GM23338 (cell line): Measurements from ENCODE around the gene PUS1.

Experiments used
- CREB1 ChIP-seq: fragments of 250-450 bp; sonication (Bioruptor Pico); IDR thresholded peaks from 2 replicates; pipeline ENCODE4 v1.5.0; 2020; ENCODE audit warnings: low read depth, mild to moderate bottlenecking, moderate library complexity
- CTCF ChIP-seq, 2 experiments: fragments of 200-600 bp in 1 of 2; sonication (generic) in 1 of 2; conservative IDR thresholded peaks; 2 replicates each; pipeline versions ENCODE4 v1.5.1 to v1.6.1; 2016 to 2017; ENCODE audit warnings: antibody characterized with exemption in 2 of 2, low read depth in 2 of 2, mild to moderate bottlenecking in 2 of 2, moderate library complexity in 1 of 2
- ETS1 ChIP-seq: IDR thresholded peaks from 2 replicates; pipeline ENCODE4 v1.6.1; 2016; ENCODE audit warnings: antibody characterized with exemption
- EZH2 ChIP-seq: fragments of 200-600 bp; sonication (generic); IDR thresholded peaks from one replicate; pipeline ENCODE4 v1.8.0; 2017; ENCODE audit warnings: antibody characterized with exemption, mild to moderate bottlenecking, low read depth; ENCODE audit not compliant: unreplicated experiment
- EZH2phosphoT487 ChIP-seq: fragments of 200-600 bp; sonication (generic); IDR thresholded peaks from one replicate; pipeline ENCODE4 v1.8.1; 2018; ENCODE audit warnings: antibody characterized with exemption; ENCODE audit not compliant: unreplicated experiment
- JUNB ChIP-seq: IDR thresholded peaks from one replicate; pipeline ENCODE4 v1.6.1; 2016; ENCODE audit warnings: antibody characterized with exemption; ENCODE audit not compliant: unreplicated experiment
- POLR2AphosphoS5 ChIP-seq: IDR thresholded peaks from 2 replicates; pipeline ENCODE4 v1.6.1; 2016; ENCODE audit warnings: antibody characterized with exemption, low read depth
- REST ChIP-seq: IDR thresholded peaks from one replicate; pipeline ENCODE4 v1.6.1; 2018; ENCODE audit warnings: antibody characterized with exemption; ENCODE audit not compliant: unreplicated experiment

GRCh38 chr12:131950182-131950913 lies 21.3 kb downstream of the PUS1 start:
- no peak for TF ChIP-seq CTCF (conservative IDR thresholded peaks at IDR 0.05; ENCODE audit: low read depth in 2 of 2)
- no peak for TF ChIP-seq REST
- no peak for TF ChIP-seq POLR2AphosphoS5
- TF ChIP-seq JUNB, result no peak
- no peak for TF ChIP-seq ETS1
- no peak for TF ChIP-seq CREB1 (CRISPR knock-in tag)
- no peak for TF ChIP-seq EZH2
- no peak for TF ChIP-seq EZH2phosphoT487
